Sciatic nerve (tissue), 2 donors: ENCODE measurements around the gene LILRB5. TPM values are rescaled to one million over a fixed set of nuclear protein-coding genes. Genes with fewer than 3 reads are reported as not detected.

Experiments
- ATAC-seq: fragments of 200-7000 bp; cut with Tn5 transposase; one replicate; pipeline ENCODE4 v1.9.1; 2020; ENCODE audit warnings: mild to moderate bottlenecking, moderate library complexity
- DNase-seq: peaks from one replicate; pipeline ENCODE4 v3.0.0-alpha.2; 2020; ENCODE audit warnings: low spot score
- intact Hi-C: fragments of 100-400 bp; cut with DNase I; formaldehyde crosslinking; loops from one replicate; pipeline ENCODE4 v1.14.2; 2022
- microRNA-seq: library from miRNA; unstranded; fragments of <30 nt; microRNA quantifications from one replicate; pipeline ENCODE4 v1.2.0, GENCODE V29; 2020
- total RNA-seq: library from RNA; stranded (reverse); fragmentation: NEBNext Ultra II Directional; extraction: Animal tissue kit (Norgen Biotek cat#: 25700); gene quantifications from one replicate; pipeline ENCODE4 v1.2.1, GENCODE V29; 2021
- donor health status: DM: no; HTN: no; CAD: no.
- donor health status: DM: no; HTN: no; CAD: no.

Gene LILRB5
- total RNA-seq, 1 donor from 2014 or later, result 24.1 TPM

GRCh38 chr19:54206030-54206830 lies 50.8 kb downstream of the LILRB5 start:
- peak; percentile 60 for DNase-seq
- intact Hi-C loops, result no loop called here
- ATAC-seq, result no peak

GRCh38 chr19:54204767-54205468 lies 52.2 kb downstream of the LILRB5 start:
- DNase-seq, result no peak
- ATAC-seq, result no peak
- intact Hi-C loops, result no loop called here

DNA sequence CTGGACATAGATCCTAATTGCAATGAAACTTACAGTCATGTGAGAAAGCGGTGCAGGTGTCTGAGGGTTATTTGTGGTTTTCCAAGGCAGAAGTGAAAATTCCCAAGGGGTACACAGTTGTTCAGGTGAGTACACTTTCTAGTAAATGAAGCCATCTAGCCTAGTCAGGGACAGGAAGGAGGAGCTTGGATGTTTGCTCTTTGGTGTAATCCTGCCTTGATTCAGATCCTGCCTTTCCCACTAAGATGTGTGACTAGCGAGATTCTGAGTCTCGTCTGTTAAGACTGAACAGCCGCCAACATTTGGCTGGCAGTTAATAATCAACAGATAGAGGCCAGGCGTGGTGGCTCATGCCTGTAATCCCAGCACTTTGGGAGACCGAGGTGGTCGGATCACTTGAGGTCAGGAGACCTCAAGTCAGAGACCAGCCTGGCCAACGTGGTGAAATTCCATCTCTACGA lies 53.9 kb downstream of the LILRB5 start:
- intact Hi-C loops, result no loop called here
- DNase-seq, result no peak
- no peak for ATAC-seq

DNA sequence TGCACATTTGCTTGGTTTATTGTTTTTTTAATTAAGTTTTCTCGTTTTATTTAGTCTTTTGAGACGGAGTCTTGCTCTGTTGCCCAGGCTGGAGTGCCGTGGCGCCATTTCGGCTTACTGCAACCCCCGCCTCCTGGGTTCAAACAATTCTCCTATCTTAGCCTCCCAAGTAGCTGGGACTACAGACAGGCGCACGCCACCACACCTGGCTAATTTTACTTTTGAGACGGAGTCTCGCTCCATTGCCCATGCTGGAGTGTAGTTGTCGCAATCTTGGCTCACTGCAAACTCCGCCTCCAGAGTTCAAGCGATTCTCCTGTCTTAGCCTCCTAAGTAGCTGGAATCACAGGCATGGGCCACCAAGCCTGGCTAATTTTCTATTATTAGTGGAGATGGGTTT lies 55.1 kb downstream of the LILRB5 start:
- intact Hi-C loops, result no loop called here
- no peak for ATAC-seq
- DNase-seq, result no peak

- no peak for DNase-seq
- intact Hi-C loops, result no loop called here
- no peak for ATAC-seq
Observed at GRCh38 chr19:54201172-54201701, 55.8 kb downstream of the LILRB5 start.

Small RNA genes within 50 kb of the gene (microRNA-seq; reads per million reads assigned to microRNA genes)
- not detected for gene MIR4752

Other genes with a start within 250 kb of the LILRB5 start
- 0.76 TPM for gene VSTM1, start 193.4 kb downstream of the LILRB5 start, total RNA-seq
- not detected for gene TARM1, start 175.9 kb downstream of the LILRB5 start, total RNA-seq
- gene OSCAR, start 156.5 kb downstream of the LILRB5 start, total RNA-seq, result 4.0 TPM
- 80.5 TPM for gene NDUFA3, start 154.4 kb downstream of the LILRB5 start, total RNA-seq
- gene TFPT, start 141.6 kb downstream of the LILRB5 start, total RNA-seq, result 16.0 TPM
- 47.2 TPM for gene PRPF31, start 141.5 kb downstream of the LILRB5 start, total RNA-seq
- gene CNOT3, start 119.5 kb downstream of the LILRB5 start, total RNA-seq, result 38.1 TPM
- 6.3 TPM for gene LENG1, start 97.6 kb downstream of the LILRB5 start, total RNA-seq
- gene TMC4, start 84.1 kb downstream of the LILRB5 start, total RNA-seq, result 2.9 TPM
- gene MBOAT7, start 67.7 kb downstream of the LILRB5 start, total RNA-seq, result 56.0 TPM
- gene TSEN34, start 66.0 kb downstream of the LILRB5 start, total RNA-seq, result 24.3 TPM
- 1,121 TPM for gene RPS9, start 56.4 kb downstream of the LILRB5 start, total RNA-seq
- gene LILRB3, start 34.3 kb downstream of the LILRB5 start, total RNA-seq, result 23.9 TPM
- gene LILRA6, start 14.5 kb downstream of the LILRB5 start, total RNA-seq, result 11.4 TPM
- 12.9 TPM for gene LILRB2, start 23.8 kb upstream of the LILRB5 start, total RNA-seq
- 5.3 TPM for gene LILRA5, start 55.9 kb upstream of the LILRB5 start, total RNA-seq
- 2.1 TPM for gene LILRA4, start 81.9 kb upstream of the LILRB5 start, total RNA-seq
- 44.7 TPM for gene LAIR1, start 107.7 kb upstream of the LILRB5 start, total RNA-seq
- 72.2 TPM for gene TTYH1, start 158.2 kb upstream of the LILRB5 start, total RNA-seq
- 305 TPM for gene LENG8, start 191.9 kb upstream of the LILRB5 start, total RNA-seq
- gene LENG9, start 206.5 kb upstream of the LILRB5 start, total RNA-seq, result 6.0 TPM
- gene CDC42EP5, start 216.0 kb upstream of the LILRB5 start, total RNA-seq, result 52.8 TPM
- gene LAIR2, start 245.6 kb upstream of the LILRB5 start, total RNA-seq, result 1.1 TPM